DND-41 (cell line): ENCODE data around the gene VASP.

Experiments
- ATAC-seq: fragments of 200-7000 bp; cut with Tn5 transposase; 3 replicates; pipeline ENCODE4 v1.9.1; 2021; ENCODE audit warnings: low read depth; ENCODE audit not compliant: insufficient read depth
- DNase-seq: peaks from one replicate; pipeline ENCODE4 v3.0.0-alpha.2; 2020
- H2AFZ ChIP-seq: 2 replicates; pipeline ENCODE4 v1.6.0; 2012; ENCODE audit warnings: low read depth, low read length
- H3K27ac ChIP-seq: 2 replicates; pipeline ENCODE4 v1.5.1; 2012; ENCODE audit warnings: low read length, inconsistent platforms
- H3K27me3 ChIP-seq: fragments of 200-600 bp; sonication (generic); 2 replicates; pipeline ENCODE4 v1.6.0; 2012; ENCODE audit warnings: low read length, mild to moderate bottlenecking, inconsistent platforms; ENCODE audit not compliant: insufficient read depth, poor library complexity
- H3K36me3 ChIP-seq: 2 replicates; pipeline ENCODE4 v1.5.1; 2012; ENCODE audit warnings: low read length, inconsistent platforms; ENCODE audit not compliant: insufficient read depth
- H3K4me1 ChIP-seq: 2 replicates; pipeline ENCODE4 v1.5.1; 2012; ENCODE audit warnings: mild to moderate bottlenecking, low read length; ENCODE audit not compliant: insufficient read depth
- H3K4me2 ChIP-seq: 2 replicates; pipeline ENCODE4 v1.6.0; 2012; ENCODE audit warnings: mild to moderate bottlenecking, moderate library complexity, low read length, inconsistent platforms; ENCODE audit not compliant: insufficient read depth
- H3K4me3 ChIP-seq, 2 experiments: fragments of 200-600 bp in 1 of 2; shearing (Covaris generic) in 1 of 2; 2 replicates each; pipeline ENCODE4 v1.5.1; 2012 to 2016; ENCODE audit warnings: inconsistent platforms in 2 of 2, low read length in 2 of 2, mild to moderate bottlenecking in 2 of 2, low read depth in 1 of 2, moderate library complexity in 1 of 2
- H3K79me2 ChIP-seq: 2 replicates; pipeline ENCODE4 v1.6.0; 2012; ENCODE audit warnings: low read length, inconsistent platforms; ENCODE audit not compliant: insufficient read depth
- H3K9ac ChIP-seq: 2 replicates; pipeline ENCODE4 v1.6.0; 2012; ENCODE audit warnings: low read depth, mild to moderate bottlenecking, inconsistent platforms, low read length, moderate library complexity
- H3K9me3 ChIP-seq: 2 replicates; pipeline ENCODE4 v1.5.1; 2012; ENCODE audit warnings: low read length, moderate library complexity, mild to moderate bottlenecking, inconsistent platforms; ENCODE audit not compliant: insufficient read depth, severe bottlenecking
- H4K20me1 ChIP-seq: 2 replicates; pipeline ENCODE4 v1.6.0; 2012; ENCODE audit warnings: low read length; ENCODE audit not compliant: insufficient read depth
- CTCF ChIP-seq: IDR thresholded peaks from 2 replicates; pipeline ENCODE4 v1.5.1; 2012; ENCODE audit warnings: borderline replicate concordance, low read length, moderate library complexity, mild to moderate bottlenecking; ENCODE audit not compliant: poor library complexity, severe bottlenecking; ENCODE audit errors: extremely low read depth
- EZH2 ChIP-seq: IDR thresholded peaks from 3 replicates; pipeline ENCODE4 v1.6.1; 2012; ENCODE audit warnings: borderline replicate concordance, low read depth, mild to moderate bottlenecking, moderate library complexity, low read length, inconsistent platforms; ENCODE audit not compliant: severe bottlenecking

VASP gene

GRCh38 chr19:45502111-45502510, 5.2 kb upstream of the VASP start:
- Histone ChIP-seq H3K36me3 (no peaks in the 10 kb centered on the region), H3K27me3 (no peaks in the 10 kb centered on the region), H3K27ac (no peak overlapping the region), H4K20me1 (no peaks in the 10 kb centered on the region), H3K4me2 (no peak overlapping the region), H3K4me3 (no peak overlapping the region), H2AFZ (no peak overlapping the region), H3K79me2 (no peaks in the 10 kb centered on the region; the same call in 1 of the 2 replicates), H3K9ac (no peak overlapping the region), H3K9me3 (no peaks in the 10 kb centered on the region), H3K4me1 (peaks cover 22% of the 10 kb centered on the region)
- TF ChIP-seq CTCF (no peak), EZH2 (no peak)
- ATAC-seq = no peak
- no peak for DNase-seq

- H3K27me3 ChIP-seq = no peaks in the 10 kb centered on the region
- no peak for DNase-seq
- H2AFZ ChIP-seq = no peak overlapping the region
- no peaks in the 10 kb centered on the region for H3K9me3 ChIP-seq
- H3K4me2 ChIP-seq = no peak overlapping the region
- H3K27ac ChIP-seq = no peak overlapping the region
- TF ChIP-seq CTCF = no peak
- no peak for TF ChIP-seq EZH2
- no peak overlapping the region for H3K4me3 ChIP-seq
- no peak overlapping the region for H3K9ac ChIP-seq
- peaks cover 16% of the 10 kb centered on the region for H3K79me2 ChIP-seq
- peaks cover 10% of the 10 kb centered on the region; the same call in 1 of the 2 replicates for H4K20me1 ChIP-seq
- H3K36me3 ChIP-seq = no peaks in the 10 kb centered on the region
- no peak for ATAC-seq
- peaks cover 19% of the 10 kb centered on the region for H3K4me1 ChIP-seq
Observed at GRCh38 chr19:45503909-45504308, 3.4 kb upstream of the VASP start.

- H3K27me3 ChIP-seq = no peaks in the 10 kb centered on the region
- peaks cover 27% of the 10 kb centered on the region for H3K4me1 ChIP-seq
- DNase-seq (no peak), ATAC-seq (no peak)
- peak overlapping the region; percentile 99; the same call in 1 of the 2 replicates for H3K4me2 ChIP-seq
- H3K4me3 ChIP-seq = no peak overlapping the region
- no peaks in the 10 kb centered on the region for H3K36me3 ChIP-seq
- no peak overlapping the region for H2AFZ ChIP-seq
- H3K79me2 ChIP-seq = peaks cover 18% of the 10 kb centered on the region
- H3K9me3 ChIP-seq = no peaks in the 10 kb centered on the region
- peaks cover 17% of the 10 kb centered on the region; the same call in 1 of the 2 replicates for H4K20me1 ChIP-seq
- no peak overlapping the region for H3K27ac ChIP-seq
- no peak overlapping the region; the same call in 1 of the 2 replicates for H3K9ac ChIP-seq
- no peak for TF ChIP-seq EZH2
- no peak for TF ChIP-seq CTCF
Observed at GRCh38 chr19:45505151-45505995, 1.9 kb upstream of the VASP start.
